Liver (tissue), 3 donors: ENCODE data around the gene SERPINI1.

ENCODE experiments used
- EGR1 ChIP-seq, 2 donors: IDR thresholded peaks; 2 replicates each; pipeline ENCODE4 v1.6.1; 2016 to 2018; ENCODE audit warnings: antibody characterized with exemption in 2 of 2, low read depth in 2 of 2
- GABPA ChIP-seq, 2 donors: IDR thresholded peaks in 1 of 2; conservative IDR thresholded peaks in 1 of 2; 2 replicates each; pipeline ENCODE4 v1.6.1; 2016; ENCODE audit warnings: antibody characterized with exemption in 2 of 2, mild to moderate bottlenecking in 1 of 2, moderate library complexity in 1 of 2
- SP1 ChIP-seq: IDR thresholded peaks from 2 replicates; pipeline ENCODE4 v1.6.1; 2018; ENCODE audit warnings: antibody characterized with exemption, mild to moderate bottlenecking
- TF ChIP-seq, protein P1 (sequence below): fragments of 150-350 bp; IDR thresholded peaks from 2 replicates; pipeline ENCODE4 v1.5.1; 2017; ENCODE audit warnings: improper control_type of control experiment, low read depth, low read length; ENCODE audit not compliant: missing input control
- TF ChIP-seq, protein P2 (sequence below): IDR thresholded peaks from 2 replicates; pipeline ENCODE4 v1.6.1; 2016; ENCODE audit warnings: antibody characterized with exemption
- TF ChIP-seq, protein P3 (sequence below): IDR thresholded peaks from 2 replicates; pipeline ENCODE4 v1.6.1; 2016; ENCODE audit warnings: antibody characterized with exemption, mild to moderate bottlenecking
- donor health status: healthy.
- donor health status: healthy.

DNA sequence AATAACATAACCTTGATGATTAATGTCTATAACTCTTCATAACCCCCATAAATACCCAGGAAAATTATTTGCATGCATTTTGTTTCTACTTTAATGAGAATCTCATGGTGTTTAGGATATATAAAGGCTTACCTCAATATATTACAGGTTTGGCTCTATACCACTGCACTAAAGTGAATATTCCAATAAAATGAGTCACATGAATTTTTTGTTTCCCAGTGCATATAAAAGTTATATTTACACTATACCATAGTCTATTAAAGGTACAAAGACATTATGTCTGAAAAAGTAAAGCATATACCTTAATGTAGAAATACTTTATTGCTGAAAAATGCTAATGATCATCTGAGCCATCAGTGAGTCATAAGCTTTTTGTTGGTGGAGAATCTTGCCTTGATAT lies 74.7 kb downstream of the SERPINI1 start:
- TF ChIP-seq, protein P1, sequence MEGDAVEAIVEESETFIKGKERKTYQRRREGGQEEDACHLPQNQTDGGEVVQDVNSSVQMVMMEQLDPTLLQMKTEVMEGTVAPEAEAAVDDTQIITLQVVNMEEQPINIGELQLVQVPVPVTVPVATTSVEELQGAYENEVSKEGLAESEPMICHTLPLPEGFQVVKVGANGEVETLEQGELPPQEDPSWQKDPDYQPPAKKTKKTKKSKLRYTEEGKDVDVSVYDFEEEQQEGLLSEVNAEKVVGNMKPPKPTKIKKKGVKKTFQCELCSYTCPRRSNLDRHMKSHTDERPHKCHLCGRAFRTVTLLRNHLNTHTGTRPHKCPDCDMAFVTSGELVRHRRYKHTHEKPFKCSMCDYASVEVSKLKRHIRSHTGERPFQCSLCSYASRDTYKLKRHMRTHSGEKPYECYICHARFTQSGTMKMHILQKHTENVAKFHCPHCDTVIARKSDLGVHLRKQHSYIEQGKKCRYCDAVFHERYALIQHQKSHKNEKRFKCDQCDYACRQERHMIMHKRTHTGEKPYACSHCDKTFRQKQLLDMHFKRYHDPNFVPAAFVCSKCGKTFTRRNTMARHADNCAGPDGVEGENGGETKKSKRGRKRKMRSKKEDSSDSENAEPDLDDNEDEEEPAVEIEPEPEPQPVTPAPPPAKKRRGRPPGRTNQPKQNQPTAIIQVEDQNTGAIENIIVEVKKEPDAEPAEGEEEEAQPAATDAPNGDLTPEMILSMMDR: no peak
- TF ChIP-seq, protein P2, sequence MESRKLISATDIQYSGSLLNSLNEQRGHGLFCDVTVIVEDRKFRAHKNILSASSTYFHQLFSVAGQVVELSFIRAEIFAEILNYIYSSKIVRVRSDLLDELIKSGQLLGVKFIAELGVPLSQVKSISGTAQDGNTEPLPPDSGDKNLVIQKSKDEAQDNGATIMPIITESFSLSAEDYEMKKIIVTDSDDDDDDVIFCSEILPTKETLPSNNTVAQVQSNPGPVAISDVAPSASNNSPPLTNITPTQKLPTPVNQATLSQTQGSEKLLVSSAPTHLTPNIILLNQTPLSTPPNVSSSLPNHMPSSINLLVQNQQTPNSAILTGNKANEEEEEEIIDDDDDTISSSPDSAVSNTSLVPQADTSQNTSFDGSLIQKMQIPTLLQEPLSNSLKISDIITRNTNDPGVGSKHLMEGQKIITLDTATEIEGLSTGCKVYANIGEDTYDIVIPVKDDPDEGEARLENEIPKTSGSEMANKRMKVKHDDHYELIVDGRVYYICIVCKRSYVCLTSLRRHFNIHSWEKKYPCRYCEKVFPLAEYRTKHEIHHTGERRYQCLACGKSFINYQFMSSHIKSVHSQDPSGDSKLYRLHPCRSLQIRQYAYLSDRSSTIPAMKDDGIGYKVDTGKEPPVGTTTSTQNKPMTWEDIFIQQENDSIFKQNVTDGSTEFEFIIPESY: no peak
- TF ChIP-seq SP1: no peak
- no peak for TF ChIP-seq GABPA (IDR thresholded peaks at IDR 0.05 in 1 of 2, conservative IDR thresholded peaks at IDR 0.05 in 1 of 2)
- TF ChIP-seq, protein P3, sequence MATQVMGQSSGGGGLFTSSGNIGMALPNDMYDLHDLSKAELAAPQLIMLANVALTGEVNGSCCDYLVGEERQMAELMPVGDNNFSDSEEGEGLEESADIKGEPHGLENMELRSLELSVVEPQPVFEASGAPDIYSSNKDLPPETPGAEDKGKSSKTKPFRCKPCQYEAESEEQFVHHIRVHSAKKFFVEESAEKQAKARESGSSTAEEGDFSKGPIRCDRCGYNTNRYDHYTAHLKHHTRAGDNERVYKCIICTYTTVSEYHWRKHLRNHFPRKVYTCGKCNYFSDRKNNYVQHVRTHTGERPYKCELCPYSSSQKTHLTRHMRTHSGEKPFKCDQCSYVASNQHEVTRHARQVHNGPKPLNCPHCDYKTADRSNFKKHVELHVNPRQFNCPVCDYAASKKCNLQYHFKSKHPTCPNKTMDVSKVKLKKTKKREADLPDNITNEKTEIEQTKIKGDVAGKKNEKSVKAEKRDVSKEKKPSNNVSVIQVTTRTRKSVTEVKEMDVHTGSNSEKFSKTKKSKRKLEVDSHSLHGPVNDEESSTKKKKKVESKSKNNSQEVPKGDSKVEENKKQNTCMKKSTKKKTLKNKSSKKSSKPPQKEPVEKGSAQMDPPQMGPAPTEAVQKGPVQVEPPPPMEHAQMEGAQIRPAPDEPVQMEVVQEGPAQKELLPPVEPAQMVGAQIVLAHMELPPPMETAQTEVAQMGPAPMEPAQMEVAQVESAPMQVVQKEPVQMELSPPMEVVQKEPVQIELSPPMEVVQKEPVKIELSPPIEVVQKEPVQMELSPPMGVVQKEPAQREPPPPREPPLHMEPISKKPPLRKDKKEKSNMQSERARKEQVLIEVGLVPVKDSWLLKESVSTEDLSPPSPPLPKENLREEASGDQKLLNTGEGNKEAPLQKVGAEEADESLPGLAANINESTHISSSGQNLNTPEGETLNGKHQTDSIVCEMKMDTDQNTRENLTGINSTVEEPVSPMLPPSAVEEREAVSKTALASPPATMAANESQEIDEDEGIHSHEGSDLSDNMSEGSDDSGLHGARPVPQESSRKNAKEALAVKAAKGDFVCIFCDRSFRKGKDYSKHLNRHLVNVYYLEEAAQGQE: no peak
- no peak for TF ChIP-seq EGR1 (IDR thresholded peaks at IDR 0.05; ENCODE audit: low read depth in 2 of 2)
